ENCODE measurements around the gene EIF4G2.

The EIF4G2 gene

DNA sequence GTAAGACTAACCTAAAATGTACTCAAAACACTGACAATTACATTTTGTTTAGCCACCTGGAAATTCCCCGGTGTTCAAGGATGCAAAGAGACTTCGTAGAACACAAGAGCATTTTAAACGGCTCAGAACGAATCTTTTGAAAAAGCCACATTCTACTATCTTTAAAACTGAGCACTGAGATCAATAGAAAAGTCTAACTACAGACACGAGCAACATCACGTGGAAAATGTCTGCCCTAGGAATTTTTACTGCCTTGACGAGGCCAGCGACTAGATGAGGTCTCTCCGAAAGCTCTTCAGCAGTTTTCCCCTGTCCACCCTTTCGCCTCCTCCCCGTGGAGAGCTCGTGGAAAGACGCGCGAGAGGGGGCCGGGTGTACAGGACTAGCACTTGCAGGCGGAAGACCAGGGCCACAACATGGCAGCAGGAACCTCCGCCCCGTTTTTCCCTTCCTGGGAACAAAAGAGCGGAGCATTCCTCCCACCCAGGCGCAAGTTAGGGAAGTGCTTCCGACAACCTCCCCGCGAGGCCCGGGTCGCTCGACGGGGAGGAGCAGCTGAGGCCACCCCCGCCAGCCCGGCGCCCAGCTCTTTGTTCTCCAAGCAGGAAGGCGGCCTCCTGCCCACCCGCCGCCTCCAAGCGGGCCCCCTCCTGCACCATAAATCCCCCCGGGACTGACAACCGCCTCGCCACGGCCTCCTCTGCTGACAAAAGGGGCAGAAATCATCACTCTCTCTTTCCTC, 1.1 kb downstream of the EIF4G2 start:
- DNase-seq, result peak; percentile 47

DNA sequence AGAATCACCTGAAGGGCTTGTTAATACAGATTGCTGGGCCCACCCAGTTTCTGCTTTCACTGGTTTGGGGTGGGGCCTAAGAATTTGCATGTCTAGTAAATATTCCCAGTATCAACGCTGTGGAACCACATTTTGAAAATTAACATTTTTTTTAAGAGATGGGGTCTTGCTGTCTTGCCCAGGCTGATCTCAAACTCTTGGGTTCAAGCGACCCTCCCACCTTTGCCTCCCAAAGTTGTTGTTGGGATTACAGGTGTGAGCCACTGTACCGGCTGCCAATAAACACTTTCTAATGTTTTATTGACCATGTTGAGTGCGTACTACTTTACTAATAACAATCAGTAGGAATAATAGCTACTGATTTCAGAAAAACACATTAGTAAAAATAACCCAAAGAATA, 2.5 kb downstream of the EIF4G2 start:
- DNase-seq, result no peak

DNA sequence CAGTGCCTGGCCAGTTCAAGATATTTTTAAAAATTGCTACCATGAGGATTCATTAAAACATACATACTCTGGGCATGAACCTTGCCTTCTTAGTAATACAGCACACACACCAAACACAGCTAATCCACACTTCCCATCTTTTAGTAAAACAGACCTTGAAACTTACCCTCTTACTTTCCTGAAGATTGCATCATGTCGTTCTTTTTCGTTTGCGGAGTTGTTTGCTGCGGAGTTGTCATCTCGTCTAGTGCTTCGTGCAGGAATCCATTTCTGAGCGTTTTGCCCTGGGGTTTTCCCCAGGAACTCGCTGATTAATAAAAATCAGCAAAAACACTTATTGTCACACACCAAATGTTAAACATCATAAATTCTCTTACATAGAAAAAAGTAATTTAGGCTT, 3.0 kb downstream of the EIF4G2 start:
- no peak for DNase-seq

DNA sequence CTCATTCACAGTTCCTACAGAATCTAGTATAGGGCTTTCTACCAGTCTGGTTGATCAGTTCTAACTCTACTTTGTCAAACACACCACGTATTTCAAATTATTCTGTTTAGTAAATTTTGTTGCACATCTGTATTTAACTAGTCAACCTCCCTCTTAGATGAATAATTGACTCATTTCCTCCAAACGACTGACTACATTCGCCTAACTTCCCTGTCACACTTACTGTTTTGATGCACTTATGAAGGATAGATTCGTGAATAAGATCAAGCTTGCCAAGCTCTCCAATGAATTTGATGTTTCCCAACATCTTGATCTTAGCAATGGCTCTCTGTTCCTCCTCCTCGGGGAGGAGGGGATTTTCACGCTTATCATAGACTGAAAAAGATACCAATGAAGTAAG, 5.0 kb downstream of the EIF4G2 start:
- DNase-seq, result no peak

DNA sequence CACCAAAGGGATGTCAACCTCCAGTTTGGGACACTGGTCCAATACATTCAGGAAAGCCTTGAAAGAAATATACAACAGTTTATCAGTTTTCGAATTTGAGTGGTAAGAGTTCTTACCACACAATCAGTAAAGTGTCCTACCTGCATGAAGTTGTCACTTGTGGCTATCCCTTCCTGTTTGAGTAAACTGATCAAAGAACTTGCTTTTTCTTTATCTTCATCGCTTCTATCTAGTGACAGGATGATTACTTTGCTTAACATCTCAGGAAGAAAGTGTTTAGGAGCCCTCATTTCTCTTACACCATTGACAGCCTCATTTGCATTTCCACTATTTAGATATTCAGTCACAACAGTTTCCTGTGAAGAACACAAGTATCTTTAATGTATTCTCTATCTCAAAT, 8.4 kb downstream of the EIF4G2 start:
- no peak for DNase-seq

DNA sequence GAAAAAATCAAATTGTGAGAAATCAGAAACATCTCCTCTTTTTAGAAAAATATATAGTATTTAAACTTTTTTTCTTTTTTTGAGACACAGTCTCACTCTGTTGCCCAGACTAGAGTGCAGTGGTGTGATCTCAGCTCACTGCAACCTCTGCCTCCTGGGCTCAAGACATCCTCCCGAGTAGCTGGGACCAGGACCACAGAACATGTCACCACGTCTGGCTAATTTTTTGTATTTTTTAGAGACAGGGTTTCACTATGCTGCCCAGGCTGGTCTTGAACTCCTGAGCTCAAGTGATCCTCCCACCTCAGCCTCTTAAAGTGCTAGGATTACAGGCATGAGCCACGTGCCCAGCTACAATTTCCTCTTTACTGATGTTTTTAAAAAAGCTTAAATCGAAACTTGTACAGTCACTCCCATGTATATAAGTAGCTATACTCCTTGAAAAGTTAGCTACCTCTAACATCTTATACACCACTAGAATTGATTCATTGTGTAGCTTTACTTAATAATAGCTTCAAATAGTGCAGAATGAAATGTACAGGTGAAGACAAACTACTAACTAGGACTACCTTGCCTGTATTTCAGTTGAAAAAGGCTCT, 10.3 kb downstream of the EIF4G2 start:
- no peak for DNase-seq

DNA sequence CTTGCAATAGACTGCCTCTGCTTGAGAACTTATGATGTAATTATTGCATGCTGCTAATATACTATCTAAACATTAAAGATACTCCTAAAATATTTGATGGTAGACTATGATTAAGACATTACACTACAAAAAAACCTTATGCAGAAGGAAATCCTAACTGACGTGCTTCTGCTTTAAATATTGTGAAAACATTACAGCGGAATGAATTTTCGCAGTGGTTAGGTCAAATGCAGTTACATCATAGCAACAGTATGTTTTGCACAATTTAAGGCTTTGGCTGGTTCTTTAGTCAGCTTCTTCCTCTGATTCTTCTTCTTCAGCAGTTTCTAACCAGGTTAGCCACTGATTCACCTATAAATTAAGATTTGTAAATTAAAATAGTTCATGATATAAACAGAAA, 11.2 kb downstream of the EIF4G2 start:
- DNase-seq, result no peak

DNA sequence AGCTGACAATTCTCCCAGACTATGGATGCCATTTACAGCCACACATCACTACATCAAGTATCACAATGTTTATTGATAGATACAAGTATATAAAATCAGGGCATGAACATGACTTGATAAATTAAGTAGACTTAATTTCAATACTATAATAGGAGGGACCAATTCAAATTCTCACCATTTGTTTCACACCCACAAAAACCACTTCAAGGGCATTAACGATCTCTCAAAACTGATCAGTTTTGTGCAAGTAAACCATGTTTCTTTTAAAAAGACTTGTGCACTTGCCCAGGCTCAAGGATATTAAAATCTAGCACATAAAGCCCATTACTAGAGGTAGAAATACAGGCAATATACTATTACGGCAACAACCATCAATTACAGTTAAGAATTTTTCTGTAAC, 11.7 kb downstream of the EIF4G2 start:
- DNase-seq, result peak; percentile 49

DNA sequence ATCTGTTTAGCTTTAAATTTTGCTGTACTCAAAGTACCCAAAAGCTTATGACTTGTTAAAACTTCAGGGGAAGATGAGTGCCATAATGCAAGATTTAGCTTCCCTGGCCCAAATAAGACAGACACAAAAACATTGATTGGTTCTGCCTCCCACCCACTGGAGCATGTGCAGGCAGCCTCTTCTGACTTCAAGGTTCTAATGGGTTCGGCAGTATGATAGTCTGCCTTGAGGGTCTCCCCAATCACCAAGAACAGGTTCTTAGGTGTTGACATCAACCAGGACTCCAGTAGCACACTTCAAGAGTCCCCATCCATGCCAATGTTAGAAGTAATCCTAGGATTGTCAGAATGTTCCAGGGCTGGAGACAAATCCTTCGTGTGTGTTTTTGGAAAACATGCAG, 12.5 kb downstream of the EIF4G2 start:
- no peak for DNase-seq

DNA sequence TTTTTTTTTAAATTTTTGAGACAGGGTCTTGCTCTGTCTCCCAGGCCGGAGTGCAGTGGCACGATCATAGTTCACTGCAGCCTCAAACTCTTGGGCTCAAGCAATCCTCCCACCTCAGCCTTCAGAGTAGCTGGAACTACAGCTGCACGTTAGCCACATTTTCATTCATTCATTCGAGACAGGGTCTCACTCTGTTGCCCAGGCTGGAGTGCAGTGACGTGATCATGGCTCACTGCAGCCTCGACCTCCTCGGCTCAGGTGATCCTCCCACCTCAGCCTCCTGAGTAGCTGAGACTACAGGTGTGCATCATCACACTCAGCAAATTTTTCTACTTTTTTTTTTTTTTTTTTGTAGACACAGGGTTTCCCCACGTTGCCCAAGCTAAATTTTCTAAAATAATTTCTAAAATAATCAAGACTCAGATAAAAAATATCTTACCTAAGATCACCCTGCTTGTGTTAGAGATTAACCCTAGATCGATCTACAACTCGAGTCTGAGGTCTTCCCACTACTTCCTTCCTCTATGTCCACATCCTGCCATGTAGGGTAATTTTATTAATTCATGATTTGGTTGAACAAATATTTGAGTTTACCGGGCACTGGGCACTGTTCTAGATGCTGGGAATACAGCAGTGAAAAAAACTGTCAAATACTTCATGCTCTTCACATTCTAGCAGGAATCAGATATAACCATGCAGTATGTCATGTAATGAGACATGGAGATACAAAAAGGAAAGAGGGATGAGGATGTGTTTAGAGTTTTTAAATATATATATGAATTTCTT, 15.1 kb downstream of the EIF4G2 start:
- DNase-seq, result no peak

DNA sequence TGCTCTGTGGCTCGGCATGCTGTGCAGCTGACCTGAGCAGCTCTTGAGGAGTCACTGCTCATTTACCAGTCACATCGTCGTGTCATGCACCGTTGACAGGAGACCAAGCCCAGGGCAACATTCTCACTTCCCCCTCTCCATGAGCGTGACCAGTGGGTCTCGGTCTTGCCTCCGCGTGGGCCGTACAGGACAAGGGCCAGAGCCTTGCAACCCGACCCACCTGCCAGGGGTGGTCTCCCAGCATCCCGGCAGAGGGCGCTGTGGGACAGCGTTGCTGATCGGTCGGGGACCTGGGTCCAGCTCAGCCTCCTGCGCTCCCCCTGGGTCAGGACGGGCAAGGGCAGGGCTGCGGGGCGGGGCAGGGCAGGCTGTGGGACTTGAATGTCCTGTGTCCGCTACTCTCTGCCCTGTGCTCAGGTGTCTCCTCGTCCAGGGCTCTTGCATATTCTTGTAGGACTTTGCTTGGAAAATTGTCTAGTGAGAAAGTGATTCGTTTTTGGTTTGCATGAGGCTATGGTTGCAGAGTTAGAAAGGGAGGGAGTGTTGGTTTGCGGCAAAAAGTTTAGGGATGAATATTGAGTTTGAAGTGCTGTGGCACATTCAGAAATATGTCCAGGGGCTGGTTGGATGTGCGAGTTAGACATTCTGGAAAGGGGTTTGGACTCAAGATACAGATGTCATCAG, 16.2 kb downstream of the EIF4G2 start:
- peak; percentile 82 for DNase-seq

DNA sequence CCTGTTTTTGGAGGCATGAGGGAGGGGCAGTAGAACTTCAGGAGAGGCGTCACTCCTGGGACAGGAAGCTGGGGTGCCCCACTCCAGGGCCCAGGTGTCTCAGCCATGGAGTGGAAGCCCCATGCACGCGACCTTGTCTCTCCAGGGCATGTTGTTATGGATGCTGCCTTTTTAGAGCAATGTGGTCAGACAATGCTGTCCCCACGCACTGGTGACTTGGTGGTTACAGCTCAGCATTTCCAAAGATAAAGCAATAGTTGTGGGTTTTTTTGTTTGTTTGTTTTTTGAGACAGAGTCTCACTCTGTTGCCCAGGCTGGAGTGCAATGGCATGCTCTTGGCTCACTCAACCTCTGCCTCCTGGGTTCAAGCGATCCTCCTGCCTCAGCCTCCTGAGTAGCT, 22.3 kb downstream of the EIF4G2 start:
- no peak for DNase-seq

DNA sequence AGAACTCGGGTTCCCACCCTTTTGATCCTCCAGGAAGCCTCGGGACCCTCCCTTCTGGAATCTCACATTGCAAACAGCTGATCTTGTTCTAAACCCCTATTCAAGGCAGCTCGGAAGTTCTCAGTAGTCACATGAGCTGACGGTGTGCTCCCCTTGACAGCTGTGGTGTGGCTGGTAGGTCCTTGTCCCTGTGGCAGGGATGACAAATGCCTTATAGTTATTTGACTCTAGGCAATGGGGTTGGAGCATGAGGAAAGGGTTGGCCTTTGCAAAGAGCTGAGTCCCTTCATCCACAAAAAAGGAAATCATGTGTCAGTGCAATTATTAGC, 23.6 kb downstream of the EIF4G2 start:
- no peak for DNase-seq

DNA sequence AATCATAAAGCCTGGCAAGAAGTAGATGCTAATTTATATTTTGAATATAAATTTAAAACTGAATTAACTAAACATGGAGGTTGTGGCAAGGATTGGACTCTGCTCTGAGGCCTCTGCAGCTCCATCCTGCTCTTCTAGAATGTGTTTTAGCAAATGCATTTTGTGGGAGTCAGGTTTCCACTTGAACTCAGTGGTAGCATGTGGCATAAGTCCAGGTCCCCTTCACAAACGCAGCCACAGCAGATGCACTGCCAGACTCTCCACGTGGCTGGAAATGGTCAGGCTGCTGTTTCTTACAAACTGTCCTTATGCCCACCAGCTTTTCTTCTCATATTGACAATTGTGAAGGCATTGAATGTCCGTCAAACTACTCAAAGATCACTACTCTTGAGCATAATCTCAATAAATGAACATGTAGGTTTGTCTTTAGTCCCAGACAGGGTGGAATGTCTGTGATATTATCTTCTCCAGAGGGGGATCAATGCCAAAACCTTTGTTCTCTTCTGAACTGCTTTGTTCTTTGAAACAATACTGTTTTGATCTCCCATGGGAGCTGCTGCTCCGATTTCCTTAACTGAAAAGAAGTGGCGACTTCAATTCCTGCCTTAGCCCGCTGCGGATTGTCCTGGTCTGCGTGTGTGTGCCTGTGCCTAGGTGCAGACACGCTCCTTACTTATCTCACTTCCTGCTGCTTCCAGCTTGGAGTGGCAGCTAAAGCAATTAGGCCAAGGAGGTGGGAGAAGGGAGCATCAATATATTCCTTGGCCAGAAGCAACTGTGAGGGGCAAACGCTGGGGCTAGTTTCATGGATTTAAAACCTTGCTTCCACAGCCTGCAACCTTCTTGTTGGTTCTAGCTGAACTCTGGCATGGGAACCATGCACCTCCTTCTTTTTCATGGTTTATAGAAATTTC, 24.2 kb downstream of the EIF4G2 start:
- DNase-seq, result no peak

DNA sequence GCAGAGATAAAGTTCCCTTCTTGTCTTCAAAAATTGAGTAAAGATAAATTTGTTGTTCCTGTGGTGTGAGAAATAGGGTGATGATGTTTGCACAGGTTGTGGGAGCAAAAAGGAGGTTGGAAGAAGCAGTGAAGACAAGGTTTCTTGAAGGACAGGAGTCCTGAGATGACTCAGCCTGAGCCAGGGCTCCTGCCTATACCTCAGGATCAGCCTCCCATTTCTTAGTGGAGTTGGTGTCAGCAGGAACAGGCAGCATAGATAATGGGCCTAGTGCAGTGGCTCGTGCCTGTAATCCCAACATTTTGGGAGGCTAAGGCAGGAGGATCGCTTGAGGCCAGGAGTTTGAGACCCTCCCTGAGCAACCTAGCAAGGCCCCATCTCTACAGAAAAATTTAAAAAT, 28.7 kb downstream of the EIF4G2 start:
- DNase-seq, result no peak

DNA sequence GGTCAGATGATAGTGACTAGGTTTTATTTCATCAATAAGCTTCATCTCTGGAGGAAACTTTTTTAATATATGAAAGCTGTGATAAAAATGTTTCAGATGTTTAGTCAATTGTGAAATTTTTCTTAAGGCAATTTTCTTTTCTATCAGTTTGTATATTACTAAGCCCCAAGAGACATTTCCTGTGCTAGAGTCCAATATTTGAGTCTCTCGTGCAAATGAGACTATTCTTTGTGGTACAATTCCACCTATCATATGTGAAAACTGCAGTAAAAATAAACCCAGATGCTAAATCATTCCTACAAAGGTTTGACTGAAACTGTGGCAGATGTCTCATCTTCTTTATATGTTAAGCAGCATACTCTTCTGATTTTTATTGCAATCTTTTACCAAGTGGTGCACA, 29.6 kb downstream of the EIF4G2 start:
- no peak for DNase-seq

DNA sequence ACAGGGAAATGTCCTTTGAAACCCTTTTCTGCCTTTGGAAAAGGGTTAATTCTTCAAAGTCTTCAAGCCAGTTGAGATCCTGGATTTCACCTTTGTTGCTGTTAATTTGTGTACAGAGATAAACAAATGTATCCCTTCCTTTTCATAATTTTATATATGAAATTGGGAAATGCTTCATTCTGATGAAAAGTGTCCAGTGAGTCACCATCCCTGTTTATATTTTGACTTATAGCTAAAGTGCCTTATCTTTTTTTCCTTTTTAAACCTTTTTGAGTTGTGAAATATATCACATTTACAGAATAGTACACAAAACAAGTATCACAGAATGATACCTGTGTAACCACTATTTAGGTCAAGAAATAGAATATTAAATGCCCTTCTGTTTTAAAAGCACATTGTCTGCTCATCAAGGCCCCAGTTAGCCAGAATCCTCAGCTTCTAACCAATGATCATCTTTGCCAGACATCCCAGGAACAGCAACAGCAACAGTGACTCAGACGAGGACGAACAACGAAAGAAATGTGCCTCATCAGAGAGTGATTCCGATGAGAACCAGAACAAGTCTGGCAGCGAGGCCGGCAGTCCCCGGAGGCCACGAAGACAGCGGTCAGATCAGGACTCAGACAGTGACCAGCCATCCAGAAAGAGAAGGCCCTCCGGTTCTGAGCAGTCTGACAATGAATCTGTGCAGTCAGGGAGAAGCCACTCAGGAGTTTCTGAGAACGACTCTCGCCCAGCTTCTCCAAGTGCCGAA, 30.3 kb downstream of the EIF4G2 start:
- DNase-seq, result no peak

DNA sequence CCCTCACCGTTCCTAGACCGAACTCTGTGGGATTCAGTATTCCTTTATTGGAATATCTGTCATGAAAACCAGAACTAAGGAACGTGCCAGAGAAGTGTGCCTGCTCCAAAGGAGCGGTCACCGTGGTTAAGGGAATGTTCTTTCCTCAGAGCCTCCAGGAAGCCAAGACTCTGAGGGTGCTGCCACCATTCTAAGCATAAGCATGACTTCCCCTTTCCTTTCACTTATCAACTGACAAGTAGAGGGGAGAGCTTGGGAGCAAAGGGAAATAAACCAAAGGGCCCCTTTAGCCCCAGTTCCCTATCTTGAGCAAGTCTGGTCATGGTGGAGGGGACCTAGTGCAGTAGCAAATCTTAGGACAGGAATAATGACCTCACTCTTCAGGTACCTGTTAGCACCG, 30.9 kb downstream of the EIF4G2 start:
- no peak for DNase-seq

DNA sequence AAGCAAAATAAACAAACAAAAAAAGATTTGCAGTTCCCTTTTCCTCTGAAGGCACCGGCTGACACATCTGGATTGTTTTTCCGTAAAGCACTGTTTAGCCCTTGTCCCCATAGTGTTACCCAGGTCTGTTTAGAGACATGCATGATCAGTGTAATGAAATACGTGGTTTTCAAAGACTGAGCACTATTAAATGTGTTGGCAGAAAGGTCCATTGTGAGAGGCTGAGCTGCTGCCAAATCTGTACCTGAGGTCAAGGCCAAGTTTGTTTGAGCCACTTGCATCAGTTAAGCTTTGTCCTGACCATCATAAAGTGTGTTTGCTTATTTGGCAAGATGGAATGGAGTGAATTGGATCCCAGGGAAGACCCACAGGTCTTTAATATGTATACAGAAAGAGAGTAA, 31.3 kb downstream of the EIF4G2 start:
- no peak for DNase-seq

DNA sequence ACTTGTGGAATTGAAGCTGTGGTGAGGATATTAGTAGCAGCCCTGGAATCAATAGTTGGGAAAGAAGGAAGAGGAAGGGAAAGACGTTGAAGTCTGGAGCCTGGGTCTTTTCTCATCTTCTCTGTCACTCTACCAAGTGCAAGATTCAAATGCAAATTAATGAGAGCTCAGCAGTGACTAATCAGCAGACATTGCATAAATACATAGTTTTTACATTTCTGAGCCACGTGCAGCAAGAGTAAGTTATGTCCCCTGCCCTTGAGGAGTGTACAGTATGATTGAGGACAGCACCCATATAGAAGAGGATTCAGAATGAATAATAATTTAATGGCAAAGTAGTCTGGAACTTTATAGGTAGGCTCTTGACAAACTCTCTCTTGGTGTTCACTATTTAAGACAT, 33.9 kb downstream of the EIF4G2 start:
- DNase-seq, result no peak

DNA sequence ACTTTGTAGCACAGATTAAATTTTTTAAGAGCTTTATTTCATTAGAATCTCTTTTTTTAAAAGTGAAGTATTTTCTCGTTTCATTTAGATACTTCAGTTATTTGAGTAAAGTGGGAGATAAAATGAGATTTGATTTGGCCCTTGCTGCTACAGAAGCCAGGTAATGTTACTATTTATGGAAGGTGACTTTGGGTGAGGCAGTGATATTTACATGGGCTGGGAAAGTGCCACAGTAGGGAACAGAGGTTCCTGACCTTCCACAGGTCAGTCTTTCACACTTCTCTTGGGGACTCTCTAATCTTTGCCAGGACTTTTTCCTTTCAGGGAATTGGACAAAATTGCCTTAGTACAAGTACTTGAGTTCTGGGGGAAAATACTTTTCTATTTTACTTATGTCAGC, 37.3 kb downstream of the EIF4G2 start:
- no peak for DNase-seq

Measured in CD4-positive, alpha-beta T cell treated with Interleukin-21 for 1 hour (primary cell).